Measurements from ENCODE around the gene KLF3. TPM values are rescaled to one million over a fixed set of nuclear protein-coding genes. Genes with fewer than 3 reads are reported as not detected.
"Not testable (repeated sequence)": the region's sequence is repeated elsewhere in the genome, so short reads cannot be mapped to it uniquely, and the experiment has no call there.

The KLF3 gene
- total and polyA plus RNA-seq, 2 of the 4 experiments (the other 2 are of a cell fraction): 8.2 to 12.6 TPM

- Histone ChIP-seq H3K79me1 (ENCODE audit: low read depth in 1 of 2, low read length in 2 of 2) (no peaks in the 10 kb centered on the region), H3K27me3 (ENCODE audit: control insufficient read depth, insufficient read depth, low read length) (no peaks in the 10 kb centered on the region; the same call in 1 of the 2 replicates), H2BK120ac (ENCODE audit: low read depth, low read length) (no peak overlapping the region), H4K8ac (ENCODE audit: low read depth in 2 of 2, low read length in 2 of 2) (no peak overlapping the region), H3K18ac (ENCODE audit: low read depth, low read length) (no peak overlapping the region), H4K91ac (ENCODE audit: insufficient read depth, low read depth, low read length) (no peak overlapping the region), H2AFZ (replicated peaks; ENCODE audit: low read length, poor library complexity) (no peak overlapping the region), H3K4me3 (ENCODE audit: insufficient read depth, low read depth, low read length) (no peak overlapping the region), H2AK5ac (ENCODE audit: low read depth, low read length) (no peak overlapping the region), H2BK5ac (ENCODE audit: low read depth, low read length, poor library complexity, severe bottlenecking) (no peak overlapping the region), H3K23ac (ENCODE audit: low read depth, low read length) (no peak overlapping the region), H3K56ac (ENCODE audit: extremely low read depth, insufficient read depth, low read length) (no peak overlapping the region), H3K14ac (replicated peaks; ENCODE audit: low read depth, low read length) (no peak overlapping the region), H4K5ac (ENCODE audit: low read depth, low read length) (no peak overlapping the region), H4K20me1 (ENCODE audit: insufficient read depth, low read length) (no peaks in the 10 kb centered on the region), H2AK9ac (replicated peaks; ENCODE audit: low read depth, low read length, poor library complexity) (no peak overlapping the region), H3K9ac (ENCODE audit: low read depth, low read length) (no peak overlapping the region), H3K9me1 (ENCODE audit: insufficient read depth, low read length) (peaks cover 6% of the 10 kb centered on the region; the same call in 1 of the 2 replicates), H2BK20ac (ENCODE audit: low read depth, low read length) (no peak overlapping the region), H3K4ac (ENCODE audit: low read depth, low read length) (no peak overlapping the region), H3K9me3 (ENCODE audit: control insufficient read depth, insufficient read depth, low read length) (no peaks in the 10 kb centered on the region), H3K4me1 (ENCODE audit: control insufficient read depth, insufficient read depth, low read length) (peaks cover 6% of the 10 kb centered on the region), H3K27ac (ENCODE audit: insufficient read depth, low read length) (no peak overlapping the region), H3K4me2 (ENCODE audit: low read depth, low read length) (no peak overlapping the region), H3K36me3 (ENCODE audit: control insufficient read depth, insufficient read depth, low read length) (no peaks in the 10 kb centered on the region), H2BK15ac (ENCODE audit: low read depth, low read length) (no peak overlapping the region)
- ChIA-PET POLR2A (ENCODE audit: unreplicated experiment) (no interaction called here), CTCF (interaction anchor here (0.6 kb wide), 1 partner anchor 66 kb away, joined by 3 read pairs; no protein-coding TSS in a partner anchor)
- WGBS, 2 experiments (ENCODE audit: extremely low coverage in 2 of 2, insufficient read length in 1 of 2): 53% methylated on average over 2 of the region's 3 CpGs; no CpG with 5 or more reads in 1 of the 2 experiments
- dilution Hi-C loops (cut with HindIII; ENCODE audit: low sequenced_read_pairs, unreplicated experiment) (no loop called here), intact Hi-C loops (cut with micrococcal nuclease) (no loop called here), in situ Hi-C loops (cut with MboI; ENCODE audit: low sequenced_read_pairs) (no loop called here)
- BruUV-seq (replicated peaks): no TSS peak
- ATAC-seq (ENCODE audit: low read depth) (no peak), DNase-seq (no peak)
- TF ChIP-seq RAD21 (IDR thresholded peaks at IDR 0.05; ENCODE audit: low read length) (no peak), BHLHE40 (IDR thresholded peaks at IDR 0.05; ENCODE audit: low read depth, low read length) (no peak), POLR2A (IDR thresholded peaks at IDR 0.05; ENCODE audit: low read depth, low read length) (no peak), MAFK (IDR thresholded peaks at IDR 0.05; ENCODE audit: low read depth, low read length) (no peak), USF2 (IDR thresholded peaks at IDR 0.05; ENCODE audit: low read depth, low read length) (no peak)
These were observed 38.5 kb upstream of the KLF3 start for GRCh38 chr4:38625508-38625907.

- BruUV-seq (replicated peaks); H4K5ac ChIP-seq (ENCODE audit: low read depth, low read length); H3K4ac ChIP-seq (ENCODE audit: low read depth, low read length): not testable (repeated sequence)
These were observed 37.0 kb upstream of the KLF3 start for GRCh38 chr4:38626901-38627444.

More at GRCh38 chr4:38626901-38627444, 37.0 kb upstream of the KLF3 start:
- H2BK20ac ChIP-seq (ENCODE audit: low read depth, low read length); H3K18ac ChIP-seq (ENCODE audit: low read depth, low read length); H3K27me3 ChIP-seq (ENCODE audit: control insufficient read depth, insufficient read depth, low read length); H4K91ac ChIP-seq (ENCODE audit: insufficient read depth, low read depth, low read length); H3K9me1 ChIP-seq (ENCODE audit: insufficient read depth, low read length); H3K4me3 ChIP-seq (ENCODE audit: insufficient read depth, low read depth, low read length); H3K56ac ChIP-seq (ENCODE audit: extremely low read depth, insufficient read depth, low read length); dilution Hi-C loops (cut with HindIII; ENCODE audit: low sequenced_read_pairs, unreplicated experiment); CTCF ChIA-PET; H3K36me3 ChIP-seq (ENCODE audit: control insufficient read depth, insufficient read depth, low read length); H3K27ac ChIP-seq (ENCODE audit: insufficient read depth, low read length); ATAC-seq (ENCODE audit: low read depth); DNase-seq; H2BK120ac ChIP-seq (ENCODE audit: low read depth, low read length); H3K23ac ChIP-seq (ENCODE audit: low read depth, low read length); H4K20me1 ChIP-seq (ENCODE audit: insufficient read depth, low read length); H4K8ac ChIP-seq (ENCODE audit: low read depth in 2 of 2, low read length in 2 of 2); H3K14ac ChIP-seq (replicated peaks; ENCODE audit: low read depth, low read length); H2BK15ac ChIP-seq (ENCODE audit: low read depth, low read length); H3K79me1 ChIP-seq (ENCODE audit: low read depth in 1 of 2, low read length in 2 of 2); intact Hi-C loops (cut with micrococcal nuclease); H2AK9ac ChIP-seq (replicated peaks; ENCODE audit: low read depth, low read length, poor library complexity); H3K4me1 ChIP-seq (ENCODE audit: control insufficient read depth, insufficient read depth, low read length); H3K9ac ChIP-seq (ENCODE audit: low read depth, low read length); H2AFZ ChIP-seq (replicated peaks; ENCODE audit: low read length, poor library complexity); POLR2A ChIA-PET (ENCODE audit: unreplicated experiment); H3K9me3 ChIP-seq (ENCODE audit: control insufficient read depth, insufficient read depth, low read length); H3K4me2 ChIP-seq (ENCODE audit: low read depth, low read length); in situ Hi-C loops (cut with MboI; ENCODE audit: low sequenced_read_pairs); H2AK5ac ChIP-seq (ENCODE audit: low read depth, low read length); H2BK5ac ChIP-seq (ENCODE audit: low read depth, low read length, poor library complexity, severe bottlenecking): not testable (repeated sequence)
- WGBS, 2 experiments (ENCODE audit: extremely low coverage in 2 of 2, insufficient read length in 1 of 2): 94% methylated on average over 13 of the region's 32 CpGs; no CpG with 5 or more reads in 1 of the 2 experiments
